ENCODE data around the gene BEND6.

The BEND6 gene

GRCh38 chr6:56954403-56955170 lies at the start of gene BEND6:
TSS of gene BEND6 (plus strand) at chr6:56955107. CDS start at chr6:56981811, 26,704 bp downstream.
- no peak for DNase-seq

- no peak for DNase-seq
Measured at GRCh38 chr6:56905378-56905777, 49.5 kb upstream of the BEND6 start.

GRCh38 chr6:56906752-56907151 lies 48.2 kb upstream of the BEND6 start:
- no peak for DNase-seq

- DNase-seq: no peak
Measured at GRCh38 chr6:56909115-56909907, 45.6 kb upstream of the BEND6 start.

GRCh38 chr6:56911847-56912246 lies 43.1 kb upstream of the BEND6 start:
- no peak for DNase-seq

GRCh38 chr6:56913285-56914074 lies 41.4 kb upstream of the BEND6 start:
- no peak for DNase-seq

- DNase-seq: no peak
Measured at GRCh38 chr6:56914798-56915658, 39.9 kb upstream of the BEND6 start.

GRCh38 chr6:56915832-56916231 lies 39.1 kb upstream of the BEND6 start:
- DNase-seq: no peak

GRCh38 chr6:56916849-56917551 lies 37.9 kb upstream of the BEND6 start:
- DNase-seq: no peak

GRCh38 chr6:56922645-56923044 lies 32.3 kb upstream of the BEND6 start:
- no peak for DNase-seq

- no peak for DNase-seq
Measured at GRCh38 chr6:56923565-56923964, 31.3 kb upstream of the BEND6 start.

- DNase-seq: no peak
Measured at GRCh38 chr6:56927538-56928453, 27.1 kb upstream of the BEND6 start.

- no peak for DNase-seq
Measured at GRCh38 chr6:56930846-56931245, 24.1 kb upstream of the BEND6 start.

- DNase-seq: no peak
Measured at GRCh38 chr6:56932910-56933477, 21.9 kb upstream of the BEND6 start.

- DNase-seq: no peak
Measured at GRCh38 chr6:56933650-56934049, 21.3 kb upstream of the BEND6 start.

- DNase-seq: no peak
Measured at GRCh38 chr6:56934876-56935275, 20.0 kb upstream of the BEND6 start.

- DNase-seq: no peak
Measured at GRCh38 chr6:56936466-56936865, 18.4 kb upstream of the BEND6 start.

GRCh38 chr6:56938649-56939191 lies 16.2 kb upstream of the BEND6 start:
- no peak for DNase-seq

GRCh38 chr6:56940463-56940862 lies 14.4 kb upstream of the BEND6 start:
- DNase-seq: no peak

GRCh38 chr6:56940977-56941376 lies 13.9 kb upstream of the BEND6 start:
- no peak for DNase-seq

Measured in NCI-H187 treated with DMSO at 0.1 percent for 48 hours (cell line).